Measurements from ENCODE around the gene LRMDA.

GRCh38 chr10:75763652-75764051 lies 332.2 kb downstream of the LRMDA start:
- TF ChIP-seq POLR2A (IDR thresholded peaks at IDR 0.05) (no peak), CTCF (IDR thresholded peaks at IDR 0.05) (no peak), POLR2AphosphoS5 (IDR thresholded peaks at IDR 0.05) (no peak)
